ENCODE results near the gene AKR1C2. TPM values are rescaled to one million over a fixed set of nuclear protein-coding genes. Genes with fewer than 3 reads are reported as not detected.
"Not testable (repeated sequence)": the region's sequence is repeated elsewhere in the genome, so short reads cannot be mapped to it uniquely, and the experiment has no call there.

The AKR1C2 gene
- total RNA-seq, 2 experiments from 2014 or later, result not detected

DNA sequence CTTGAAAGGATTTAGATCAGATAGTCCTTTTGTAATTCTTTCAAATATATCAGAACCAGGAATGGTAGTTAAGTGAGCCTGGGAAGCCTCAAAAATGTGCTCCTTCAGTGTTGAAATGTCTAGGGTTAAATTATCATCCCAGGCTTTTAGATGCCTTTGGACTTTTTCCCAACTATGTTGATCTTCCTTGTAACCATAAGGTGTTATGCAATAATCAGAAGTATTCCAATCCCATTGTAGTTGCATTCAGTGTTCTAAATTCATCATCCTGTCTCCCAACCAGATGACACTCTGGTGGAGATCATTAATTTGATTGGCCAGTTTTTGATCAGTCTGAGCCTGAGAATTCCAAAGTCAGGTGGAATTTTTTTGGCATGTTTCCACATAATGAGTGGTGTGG is 35.1 kb upstream of the AKR1C2 start:
- POLR2A ChIA-PET, result no interaction called here
- Mint-ChIP-seq H3K4me3 (no peak overlapping the region), H3K9me3 (ENCODE audit: low read depth) (peaks cover 15% of the 10 kb centered on the region), H3K27me3 (peaks cover 6% of the 10 kb centered on the region), H3K27ac (no peak overlapping the region), H3K36me3 (ENCODE audit: low read depth) (peaks cover 1% of the 10 kb centered on the region), H3K4me1 (no peaks in the 10 kb centered on the region)
- intact Hi-C loops (cut with DNase I, micrococcal nuclease), result no loop called here
- ATAC-seq (no peak), DNase-seq (no peak)
- CTCF ChIA-PET, result no interaction called here

DNA sequence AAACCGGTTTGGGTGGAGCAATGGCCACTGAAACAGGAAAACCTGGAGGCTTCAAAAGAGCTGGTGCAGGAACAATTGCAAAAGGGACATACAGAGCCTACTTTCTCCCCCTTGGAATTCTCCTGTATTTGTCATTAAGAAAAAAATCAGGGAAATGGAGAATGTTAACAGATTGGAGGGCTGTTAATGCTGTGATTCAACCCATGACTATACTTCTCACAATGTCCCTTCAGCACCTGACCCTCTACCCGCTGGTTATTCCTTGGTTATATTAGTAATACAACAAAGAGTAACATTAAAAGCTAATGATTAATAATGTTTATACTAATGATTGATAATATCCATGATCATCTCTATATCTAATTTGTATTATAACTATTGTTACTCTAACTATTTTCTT is 34.4 kb upstream of the AKR1C2 start:
- DNase-seq (no peak), ATAC-seq (no peak)
- H3K4me3 Mint-ChIP-seq, result no peak overlapping the region
- H3K4me1 Mint-ChIP-seq, result no peaks in the 10 kb centered on the region
- intact Hi-C loops (cut with DNase I, micrococcal nuclease), result no loop called here
- H3K27me3 Mint-ChIP-seq, result peaks cover 6% of the 10 kb centered on the region
- no peak overlapping the region for H3K27ac Mint-ChIP-seq
- peaks cover 16% of the 10 kb centered on the region for H3K9me3 Mint-ChIP-seq (ENCODE audit: low read depth)
- ChIA-PET POLR2A (no interaction called here), CTCF (interaction anchor here (0.6 kb wide), 1 partner anchor 89 kb away, joined by 3 read pairs; no protein-coding TSS in a partner anchor)
- peaks cover 2% of the 10 kb centered on the region for H3K36me3 Mint-ChIP-seq (ENCODE audit: low read depth)

DNA sequence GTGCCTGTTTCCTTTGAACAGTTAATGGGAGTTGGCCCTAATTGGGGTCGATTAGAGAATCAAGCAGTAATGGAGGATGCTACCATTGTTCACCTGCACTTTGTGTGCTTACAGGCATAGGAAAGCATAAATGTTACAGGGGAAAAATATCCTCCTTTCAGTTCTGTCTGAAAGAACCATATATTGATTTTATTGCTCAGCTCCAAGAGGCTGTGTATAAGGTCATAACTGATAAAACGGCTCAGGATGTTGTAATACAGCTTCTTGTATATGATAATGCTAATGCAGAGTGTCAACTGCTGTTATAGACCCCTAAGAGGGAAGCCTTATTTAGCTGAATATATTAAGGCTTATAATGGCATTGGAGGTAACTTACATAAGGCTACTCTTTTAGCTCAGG is 32.9 kb upstream of the AKR1C2 start:
- intact Hi-C loops (cut with DNase I, micrococcal nuclease), result no loop called here
- ATAC-seq, result no peak
- Mint-ChIP-seq H3K4me3 (no peak overlapping the region), H3K36me3 (ENCODE audit: low read depth) (peaks cover 2% of the 10 kb centered on the region), H3K4me1 (no peaks in the 10 kb centered on the region), H3K27me3 (peaks cover 6% of the 10 kb centered on the region), H3K27ac (no peak overlapping the region), H3K9me3 (ENCODE audit: low read depth) (peaks cover 20% of the 10 kb centered on the region)
- ChIA-PET POLR2A (no interaction called here), CTCF (interaction anchor here (1.0 kb wide), 1 partner anchor 12 kb away, joined by 4 read pairs; no protein-coding TSS in a partner anchor)
- no peak for DNase-seq

DNA sequence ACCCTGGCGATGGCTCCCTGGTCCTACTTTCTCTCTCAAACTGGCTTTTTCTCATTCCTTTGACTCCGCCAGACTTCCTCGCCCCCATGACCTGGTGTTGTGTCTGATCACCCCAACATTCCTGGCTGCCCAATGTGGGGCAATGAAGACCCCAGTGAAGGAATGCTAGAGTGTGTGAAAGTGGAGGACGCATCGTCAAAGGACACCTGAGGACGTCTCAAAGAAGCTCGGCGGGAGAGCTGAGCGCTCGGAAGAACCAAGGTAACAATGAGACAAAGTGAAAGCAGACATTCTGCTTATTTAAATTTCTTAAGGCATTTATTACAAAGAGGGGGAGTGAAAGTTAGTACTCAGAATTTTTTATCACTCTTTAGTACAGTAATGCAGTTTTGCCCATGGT is 31.7 kb upstream of the AKR1C2 start:
- ATAC-seq, result no peak
- no peak overlapping the region for H3K4me3 Mint-ChIP-seq
- no peak for DNase-seq
- H3K36me3 Mint-ChIP-seq (ENCODE audit: low read depth), result peaks cover 2% of the 10 kb centered on the region
- peaks cover 22% of the 10 kb centered on the region for H3K9me3 Mint-ChIP-seq (ENCODE audit: low read depth)
- H3K4me1 Mint-ChIP-seq, result no peaks in the 10 kb centered on the region
- ChIA-PET POLR2A (no interaction called here), CTCF (no interaction called here)
- H3K27me3 Mint-ChIP-seq, result peaks cover 6% of the 10 kb centered on the region
- intact Hi-C loops (cut with DNase I, micrococcal nuclease), result no loop called here
- no peak overlapping the region for H3K27ac Mint-ChIP-seq

DNA sequence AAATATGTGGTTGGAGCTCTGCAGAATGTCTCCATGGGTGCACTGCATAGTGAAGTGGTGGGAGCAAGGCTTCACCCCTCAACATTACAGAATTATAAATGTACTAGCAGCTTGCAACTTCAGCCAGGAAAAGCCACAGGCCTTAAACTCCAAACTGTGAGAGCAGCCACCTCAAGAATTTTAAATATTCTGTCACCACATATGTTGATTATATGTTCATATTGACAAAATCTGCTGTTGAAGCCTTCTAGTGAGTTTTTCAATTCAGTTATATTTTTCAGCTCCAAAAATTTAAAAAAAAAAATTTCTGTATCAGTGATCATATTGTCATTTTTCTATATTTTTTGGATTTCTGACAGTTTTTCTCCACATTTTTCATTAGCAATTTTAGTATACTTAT is 30.9 kb upstream of the AKR1C2 start:
- no peak overlapping the region for H3K27ac Mint-ChIP-seq
- peaks cover 6% of the 10 kb centered on the region for H3K27me3 Mint-ChIP-seq
- peaks cover 2% of the 10 kb centered on the region for H3K36me3 Mint-ChIP-seq (ENCODE audit: low read depth)
- no peak overlapping the region for H3K4me3 Mint-ChIP-seq
- intact Hi-C loops (cut with DNase I, micrococcal nuclease), result no loop called here
- peaks cover 28% of the 10 kb centered on the region for H3K9me3 Mint-ChIP-seq (ENCODE audit: low read depth)
- ATAC-seq (no peak), DNase-seq (no peak)
- no peaks in the 10 kb centered on the region for H3K4me1 Mint-ChIP-seq
- ChIA-PET POLR2A (no interaction called here), CTCF (no interaction called here)

DNA sequence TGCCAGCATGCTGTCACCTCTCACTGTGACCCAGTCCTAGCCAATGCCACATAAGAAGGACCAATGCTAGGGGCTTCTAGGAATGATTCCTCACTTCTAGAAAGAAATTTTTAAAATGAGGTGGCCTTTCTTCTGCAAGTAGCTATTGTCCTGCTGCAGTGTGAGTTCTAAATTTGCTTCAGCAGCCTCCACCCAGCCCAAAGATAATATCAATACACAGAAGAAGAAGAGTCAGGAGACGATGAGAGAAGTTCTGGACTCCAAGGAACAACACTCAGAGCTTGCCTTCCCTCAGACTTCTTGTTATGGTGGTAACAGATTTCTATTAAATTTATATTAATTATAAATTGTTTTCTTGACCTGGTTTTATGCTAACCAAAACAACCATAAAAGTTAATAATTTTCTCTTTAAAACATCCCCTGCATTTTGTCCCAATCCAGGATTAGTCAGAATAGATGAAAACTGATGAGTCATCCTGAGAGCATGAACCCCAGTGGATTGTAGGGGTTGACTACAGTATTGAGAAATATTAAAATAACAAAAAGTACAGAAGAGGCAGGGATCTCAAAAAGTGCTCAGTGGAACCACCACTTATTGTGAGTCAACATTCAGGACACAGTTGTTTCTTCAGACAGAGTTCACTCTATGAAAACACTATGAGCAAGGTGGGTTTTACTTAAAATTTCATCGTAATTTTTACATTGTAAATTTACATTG is 29.6 kb upstream of the AKR1C2 start:
- POLR2A ChIA-PET, result no interaction called here
- H3K4me3 Mint-ChIP-seq, result no peak overlapping the region
- DNase-seq (no peak), ATAC-seq (no peak)
- peaks cover 30% of the 10 kb centered on the region for H3K9me3 Mint-ChIP-seq (ENCODE audit: low read depth)
- CTCF ChIA-PET, result no interaction called here
- no peaks in the 10 kb centered on the region for H3K4me1 Mint-ChIP-seq
- no peak overlapping the region for H3K27ac Mint-ChIP-seq
- peaks cover 5% of the 10 kb centered on the region for H3K27me3 Mint-ChIP-seq
- peaks cover 2% of the 10 kb centered on the region for H3K36me3 Mint-ChIP-seq (ENCODE audit: low read depth)
- intact Hi-C loops (cut with DNase I, micrococcal nuclease), result no loop called here

DNA sequence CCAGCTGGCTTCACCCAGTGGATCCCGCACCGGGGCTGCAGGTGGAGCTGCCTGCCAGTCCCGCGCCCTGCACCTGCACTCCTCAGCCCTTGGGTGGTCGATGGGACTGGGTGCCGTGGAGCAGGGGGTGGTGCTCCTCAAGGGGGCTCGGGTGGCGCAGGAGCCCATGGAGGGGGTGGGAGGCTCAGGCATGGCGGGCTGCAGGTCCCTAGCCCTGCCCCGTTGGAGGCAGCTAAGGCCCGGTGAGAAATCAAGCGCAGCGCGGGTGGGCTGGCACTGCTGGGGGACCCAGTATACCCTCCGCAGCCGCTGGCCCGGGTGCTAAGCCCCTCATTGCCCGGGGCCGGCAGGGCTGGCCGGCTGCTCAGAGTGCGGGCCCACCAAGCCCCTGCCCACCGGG is 28.8 kb upstream of the AKR1C2 start:
- H3K4me3 Mint-ChIP-seq; H3K27me3 Mint-ChIP-seq; ATAC-seq; H3K36me3 Mint-ChIP-seq (ENCODE audit: low read depth); CTCF ChIA-PET; intact Hi-C loops (cut with DNase I, micrococcal nuclease); H3K4me1 Mint-ChIP-seq; POLR2A ChIA-PET; H3K27ac Mint-ChIP-seq; DNase-seq: not testable (repeated sequence)
- peaks cover 30% of the 10 kb centered on the region for H3K9me3 Mint-ChIP-seq (ENCODE audit: low read depth)

DNA sequence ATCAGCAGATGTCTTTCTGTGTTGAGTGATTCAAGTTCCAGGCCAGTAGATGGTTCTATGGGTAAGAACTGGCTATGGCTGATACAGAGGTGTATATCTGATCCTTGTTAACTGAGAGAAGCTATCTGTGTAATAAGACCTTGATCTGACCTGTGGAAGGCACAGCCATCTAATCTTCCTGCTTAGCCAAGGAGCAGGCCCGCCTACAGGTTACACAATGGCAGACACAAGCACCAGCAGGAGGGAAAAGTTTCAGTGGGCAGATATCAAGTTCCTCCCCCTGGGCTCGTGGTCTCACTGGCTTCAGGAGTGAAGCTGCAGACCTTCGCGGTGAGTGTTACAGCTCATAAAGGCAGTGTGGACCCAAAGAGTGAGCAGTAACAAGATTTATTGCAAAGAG is 27.9 kb upstream of the AKR1C2 start:
- peaks cover 30% of the 10 kb centered on the region for H3K9me3 Mint-ChIP-seq (ENCODE audit: low read depth)
- intact Hi-C loops (cut with DNase I, micrococcal nuclease); ATAC-seq; H3K36me3 Mint-ChIP-seq (ENCODE audit: low read depth); H3K27me3 Mint-ChIP-seq; H3K27ac Mint-ChIP-seq; DNase-seq; H3K4me3 Mint-ChIP-seq; POLR2A ChIA-PET; H3K4me1 Mint-ChIP-seq: not testable (repeated sequence)
- CTCF ChIA-PET, result interaction anchor here (0.6 kb wide), 1 partner anchor 1406 kb away, joined by 3 read pairs; no protein-coding TSS in a partner anchor

DNA sequence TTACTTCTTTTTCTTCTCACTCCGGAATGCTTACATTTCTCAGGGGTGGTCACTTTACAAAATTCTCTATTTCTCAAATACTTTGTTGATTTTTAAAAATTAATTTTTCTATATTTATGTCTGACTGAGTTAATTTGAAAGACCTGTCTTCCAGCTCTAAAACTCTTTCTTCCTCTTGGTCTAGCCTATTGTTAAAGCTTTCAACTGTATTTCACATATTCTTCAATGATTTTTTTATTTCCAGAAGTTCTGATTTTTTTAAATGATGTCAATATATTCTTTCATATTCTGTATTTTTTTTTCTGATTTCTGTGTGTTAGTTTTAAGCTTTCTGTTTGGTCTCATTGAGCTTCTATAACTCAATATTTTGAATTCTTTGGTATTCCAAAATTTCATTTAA is 27.3 kb upstream of the AKR1C2 start:
- H3K4me3 Mint-ChIP-seq, result no peak overlapping the region
- DNase-seq (no peak), ATAC-seq (no peak)
- H3K9me3 Mint-ChIP-seq (ENCODE audit: low read depth), result peaks cover 30% of the 10 kb centered on the region
- peaks cover 2% of the 10 kb centered on the region for H3K36me3 Mint-ChIP-seq (ENCODE audit: low read depth)
- H3K4me1 Mint-ChIP-seq, result no peaks in the 10 kb centered on the region
- ChIA-PET CTCF (no interaction called here), POLR2A (no interaction called here)
- H3K27ac Mint-ChIP-seq, result no peak overlapping the region
- intact Hi-C loops (cut with DNase I, micrococcal nuclease), result no loop called here
- H3K27me3 Mint-ChIP-seq, result peaks cover 6% of the 10 kb centered on the region

DNA sequence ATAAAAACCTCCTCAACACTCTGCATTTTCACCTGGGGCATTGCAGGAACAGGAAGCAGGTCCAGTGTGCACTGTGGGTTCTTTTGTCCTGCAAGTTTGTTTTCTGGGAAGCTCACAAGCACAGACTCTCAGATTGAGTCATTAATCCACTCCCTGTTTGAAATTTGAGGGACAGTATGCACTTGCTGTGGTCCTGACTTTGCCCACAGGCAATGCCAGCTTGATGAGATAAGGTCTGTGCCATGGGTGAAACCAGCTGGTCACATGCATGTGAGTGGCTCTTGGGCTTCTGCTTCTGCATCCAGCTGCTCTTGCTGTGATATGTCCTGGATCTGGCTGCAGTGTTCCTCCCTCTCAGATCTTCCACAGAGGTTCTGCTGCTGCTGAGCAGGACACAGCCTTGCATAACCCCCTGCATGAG is 21.8 kb upstream of the AKR1C2 start:
- ATAC-seq; H3K36me3 Mint-ChIP-seq (ENCODE audit: low read depth): not testable (repeated sequence)

DNA sequence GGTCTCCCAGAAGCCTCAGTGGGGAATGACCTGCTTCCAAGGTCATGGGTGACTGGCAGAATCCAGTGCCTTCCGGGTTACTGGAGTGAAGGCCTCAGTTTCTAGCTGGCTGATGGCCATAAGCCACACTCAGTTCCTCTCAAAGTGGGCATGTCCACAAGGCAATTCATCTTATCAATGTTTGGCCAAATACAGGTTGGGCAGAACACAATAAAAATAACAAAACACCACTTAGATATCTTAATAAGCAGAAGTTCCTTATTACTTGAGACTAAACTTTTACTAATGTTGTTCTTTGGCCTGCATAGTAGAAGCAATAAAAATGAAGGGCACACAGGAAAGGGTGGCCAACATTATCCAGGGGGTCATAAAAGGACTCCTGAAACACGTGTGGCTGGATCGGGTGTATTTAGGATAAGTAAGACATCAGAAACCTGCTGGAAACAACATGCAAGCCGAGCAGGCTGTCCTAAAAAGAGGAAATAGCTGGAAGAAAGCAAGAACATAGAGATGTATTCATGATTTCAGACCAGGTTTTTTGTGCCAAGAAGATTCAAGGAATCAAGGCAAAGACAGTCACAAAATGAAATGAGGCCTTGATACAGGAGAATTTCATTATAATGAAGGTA is 19.6 kb upstream of the AKR1C2 start:
- intact Hi-C loops (cut with DNase I, micrococcal nuclease), result no loop called here
- peaks cover 3% of the 10 kb centered on the region for H3K27me3 Mint-ChIP-seq
- H3K27ac Mint-ChIP-seq, result no peak overlapping the region
- H3K4me3 Mint-ChIP-seq, result no peak overlapping the region
- no peaks in the 10 kb centered on the region for H3K36me3 Mint-ChIP-seq (ENCODE audit: low read depth)
- ATAC-seq, result no peak
- no peak for DNase-seq
- H3K4me1 Mint-ChIP-seq, result no peaks in the 10 kb centered on the region
- POLR2A ChIA-PET, result no interaction called here
- CTCF ChIA-PET, result interaction anchor here (1.3 kb wide), 1 partner anchor 13 kb away, joined by 4 read pairs; no protein-coding TSS in a partner anchor
- peaks cover under 1% of the 10 kb centered on the region for H3K9me3 Mint-ChIP-seq (ENCODE audit: low read depth)

More for the DNA sequence above, 21.8 kb upstream of the AKR1C2 start:
- POLR2A ChIA-PET; H3K4me1 Mint-ChIP-seq; H3K4me3 Mint-ChIP-seq; CTCF ChIA-PET; H3K27ac Mint-ChIP-seq; intact Hi-C loops (cut with DNase I, micrococcal nuclease); H3K9me3 Mint-ChIP-seq (ENCODE audit: low read depth); DNase-seq; H3K27me3 Mint-ChIP-seq: not testable (repeated sequence)

DNA sequence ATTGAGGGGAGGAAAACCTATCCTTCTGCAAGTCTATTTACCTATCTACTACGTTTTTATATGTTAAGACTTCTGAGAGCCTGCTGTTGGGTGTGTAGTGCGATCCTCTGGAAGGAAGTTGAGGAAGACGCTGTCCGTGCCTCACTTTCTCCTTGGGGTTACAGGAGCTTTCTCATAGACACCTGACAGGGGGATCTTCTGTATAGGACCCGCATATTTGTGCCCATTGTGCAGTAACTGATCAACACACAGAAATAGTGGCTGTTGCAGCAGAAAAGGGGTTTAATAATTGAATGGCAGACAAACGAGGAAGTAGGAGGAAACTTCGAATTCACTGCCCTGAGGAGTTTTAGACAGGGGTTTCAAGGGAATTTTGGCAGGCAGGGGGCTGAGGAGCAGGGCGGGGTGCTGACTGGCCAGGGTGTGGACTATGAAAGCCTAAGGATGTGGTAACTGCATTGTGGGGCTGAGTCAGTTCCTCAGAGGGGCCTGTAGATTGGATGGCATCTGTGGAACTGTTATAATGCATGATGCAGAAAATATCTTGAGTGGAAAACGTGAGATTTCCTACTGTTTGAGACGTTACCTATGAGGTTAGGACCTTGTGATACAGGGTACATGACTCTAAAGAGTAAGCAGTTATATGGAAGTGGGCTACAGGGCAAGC is 18.1 kb upstream of the AKR1C2 start:
- DNase-seq; H3K36me3 Mint-ChIP-seq (ENCODE audit: low read depth); H3K9me3 Mint-ChIP-seq (ENCODE audit: low read depth); H3K4me1 Mint-ChIP-seq; CTCF ChIA-PET; ATAC-seq; POLR2A ChIA-PET; H3K4me3 Mint-ChIP-seq; intact Hi-C loops (cut with DNase I, micrococcal nuclease); H3K27me3 Mint-ChIP-seq; H3K27ac Mint-ChIP-seq: not testable (repeated sequence)

All from activated CD4-positive, alpha-beta T cell treated with anti-CD3 and anti-CD28 coated beads for 36 hours (primary cell).